GM18868 (cell line): Measurements from ENCODE around the gene OR51A7.
"Not testable (repeated sequence)": the region's sequence is repeated elsewhere in the genome, so short reads cannot be mapped to it uniquely, and the experiment has no call there.

Experiments
- ATAC-seq: cut with Tn5 transposase; IDR thresholded peaks from one replicate; pipeline ENCODE4 v1.9.1; 2021; ENCODE audit warnings: mild to moderate bottlenecking, moderate library complexity; ENCODE audit not compliant: unreplicated experiment

OR51A7 gene

DNA sequence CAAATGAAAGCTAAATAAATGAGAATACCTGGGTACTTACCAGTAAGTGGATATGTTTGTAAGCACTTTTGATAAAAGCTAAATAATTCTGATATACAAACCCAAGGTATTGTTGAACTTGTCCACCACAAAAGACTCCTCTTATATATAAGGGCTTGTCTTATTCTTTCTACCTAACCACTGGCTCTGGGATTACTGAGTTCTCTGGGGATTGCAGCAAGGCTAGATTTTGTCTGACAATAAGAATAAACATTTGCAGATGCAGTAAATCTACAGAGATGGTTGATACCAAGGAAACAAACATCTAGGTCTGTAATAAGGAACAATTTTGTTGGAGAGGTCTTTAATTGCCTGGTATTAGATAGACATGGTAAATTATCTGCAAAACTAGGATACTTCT is 43.9 kb downstream of the OR51A7 start, which contains the start of gene OR51A4:
TSS of gene OR51A4 (minus strand) at position 101 of the 400 bp plus-strand sequence. CDS start 505 bp downstream, outside the sequence.
- ATAC-seq = no peak

DNA sequence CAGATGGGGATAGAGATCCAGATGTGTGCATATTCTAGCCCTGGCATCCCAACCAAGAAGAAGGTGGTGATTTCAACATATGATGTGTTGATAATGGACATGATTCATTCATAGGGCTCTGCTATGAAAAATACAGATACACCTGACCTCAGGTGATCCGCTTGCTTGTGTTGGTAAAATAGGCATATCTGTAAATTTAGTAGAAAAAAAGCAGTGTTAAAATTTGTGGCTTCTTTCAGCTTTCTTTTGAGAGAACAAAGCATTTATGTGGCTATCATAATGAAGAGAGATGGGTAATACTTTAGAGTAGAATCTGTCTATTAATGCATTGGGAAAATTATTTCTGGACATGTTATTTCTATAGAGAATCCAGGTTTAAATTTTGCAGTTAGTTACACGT is 52.0 kb downstream of the OR51A7 start, which contains the start of gene OR51A2:
TSS of gene OR51A2 (minus strand) at position 101 of the 400 bp plus-strand sequence. CDS start at position 101, 0 bp downstream.
- ATAC-seq = not testable (repeated sequence)

DNA sequence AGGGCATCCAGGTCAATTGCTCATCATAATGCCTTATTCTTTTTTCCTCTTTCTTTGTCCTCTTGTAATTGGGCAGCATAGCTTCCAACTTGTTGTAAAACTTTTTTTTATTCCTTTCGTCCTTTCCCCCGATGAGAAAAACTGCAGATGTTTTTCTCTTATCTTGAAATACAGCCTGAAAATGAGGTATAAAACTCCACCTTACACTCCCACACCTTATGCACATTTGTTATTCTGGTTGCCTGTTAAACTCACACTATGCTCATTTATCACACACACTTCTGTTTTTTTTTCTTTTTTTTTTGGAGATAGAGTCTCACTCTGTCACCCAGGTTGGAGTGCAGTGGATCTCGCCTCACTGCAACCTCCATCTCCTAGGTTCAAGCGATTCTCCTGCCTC is 53.8 kb downstream of the OR51A7 start:
- no peak for ATAC-seq
